Measurements from ENCODE around the gene PPP1R8.
"Not testable (repeated sequence)": the region's sequence is repeated elsewhere in the genome, so short reads cannot be mapped to it uniquely, and the experiment has no call there.

Gene PPP1R8

GRCh38 chr1:27816921-27817630, 13.5 kb upstream of the PPP1R8 start:
- H3K27me3 Mint-ChIP-seq, result no peaks in the 10 kb centered on the region
- ATAC-seq (ENCODE audit: low read depth) (no peak), DNase-seq (ENCODE audit: low spot score in 2 of 2) (no peak)
- no peaks in the 10 kb centered on the region for H3K9me3 Mint-ChIP-seq
- no peak overlapping the region for H3K27ac Mint-ChIP-seq
- peaks cover 27% of the 10 kb centered on the region for H3K36me3 Mint-ChIP-seq
- no peak overlapping the region for H3K4me3 Mint-ChIP-seq
- H3K4me1 Mint-ChIP-seq, result no peaks in the 10 kb centered on the region

DNA sequence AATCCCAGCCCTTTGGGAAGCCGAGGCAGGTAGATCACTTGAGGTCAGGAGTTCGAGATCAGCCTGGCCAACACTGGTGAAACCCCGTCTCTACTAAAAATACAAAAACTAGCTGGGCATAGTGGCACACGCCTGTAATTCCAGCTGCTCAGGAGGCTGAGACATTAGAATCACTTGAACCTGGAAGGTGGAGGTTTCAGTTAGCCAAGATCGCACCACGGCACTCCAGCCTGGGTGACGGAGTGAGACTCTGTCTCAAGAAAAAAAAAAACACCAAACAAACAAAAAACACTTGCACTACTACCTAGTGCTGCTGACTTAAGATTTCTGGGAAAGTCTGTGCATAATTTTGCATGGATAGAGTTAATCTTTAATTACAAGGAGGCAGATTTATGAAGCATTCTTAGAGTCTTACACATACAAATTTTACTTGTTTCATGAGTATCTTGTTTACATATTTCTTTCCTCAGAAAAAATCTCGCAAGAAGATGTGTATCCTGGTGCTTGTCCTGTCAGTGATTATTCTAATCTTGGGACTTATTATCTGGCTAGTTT, 8.7 kb upstream of the PPP1R8 start:
- DNase-seq (ENCODE audit: low spot score in 2 of 2) (no peak), ATAC-seq (ENCODE audit: low read depth) (no peak)
- Mint-ChIP-seq H3K9me3 (no peaks in the 10 kb centered on the region), H3K27me3 (no peaks in the 10 kb centered on the region), H3K36me3 (peaks cover 24% of the 10 kb centered on the region), H3K27ac (no peak overlapping the region), H3K4me1 (no peaks in the 10 kb centered on the region), H3K4me3 (no peak overlapping the region)

- no peak for DNase-seq (ENCODE audit: low spot score in 2 of 2)
- Mint-ChIP-seq H3K4me1 (no peaks in the 10 kb centered on the region), H3K27me3 (no peaks in the 10 kb centered on the region), H3K9me3 (no peaks in the 10 kb centered on the region), H3K4me3 (no peak overlapping the region), H3K36me3 (peaks cover 18% of the 10 kb centered on the region), H3K27ac (no peak overlapping the region)
- ATAC-seq (ENCODE audit: low read depth), result no peak
Measured at GRCh38 chr1:27823784-27824183, 6.8 kb upstream of the PPP1R8 start.

DNA sequence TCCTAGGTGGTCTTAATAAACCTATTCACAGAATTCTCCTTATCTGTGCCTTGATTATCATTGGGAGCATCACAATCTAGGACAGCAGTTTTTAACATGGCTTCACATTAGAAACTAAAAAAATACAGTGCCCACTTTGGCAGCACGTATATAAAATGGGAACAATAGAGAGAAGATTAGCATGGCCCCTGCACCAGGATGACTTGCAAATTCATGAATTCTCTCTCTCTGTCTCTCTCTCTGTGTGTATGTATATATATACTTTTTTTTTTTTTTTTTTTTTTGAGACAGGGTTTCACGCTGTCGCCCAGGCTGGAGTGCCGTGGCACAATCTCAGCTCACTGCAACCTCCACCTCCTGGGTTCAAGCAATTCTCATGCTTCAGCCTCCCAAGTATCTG, 6.2 kb upstream of the PPP1R8 start:
- ATAC-seq (ENCODE audit: low read depth) (no peak), DNase-seq (ENCODE audit: low spot score in 2 of 2) (no peak)
- Mint-ChIP-seq H3K4me3 (no peak overlapping the region), H3K27ac (no peak overlapping the region), H3K36me3 (peaks cover 15% of the 10 kb centered on the region), H3K27me3 (no peaks in the 10 kb centered on the region), H3K9me3 (no peaks in the 10 kb centered on the region), H3K4me1 (no peaks in the 10 kb centered on the region)

DNA sequence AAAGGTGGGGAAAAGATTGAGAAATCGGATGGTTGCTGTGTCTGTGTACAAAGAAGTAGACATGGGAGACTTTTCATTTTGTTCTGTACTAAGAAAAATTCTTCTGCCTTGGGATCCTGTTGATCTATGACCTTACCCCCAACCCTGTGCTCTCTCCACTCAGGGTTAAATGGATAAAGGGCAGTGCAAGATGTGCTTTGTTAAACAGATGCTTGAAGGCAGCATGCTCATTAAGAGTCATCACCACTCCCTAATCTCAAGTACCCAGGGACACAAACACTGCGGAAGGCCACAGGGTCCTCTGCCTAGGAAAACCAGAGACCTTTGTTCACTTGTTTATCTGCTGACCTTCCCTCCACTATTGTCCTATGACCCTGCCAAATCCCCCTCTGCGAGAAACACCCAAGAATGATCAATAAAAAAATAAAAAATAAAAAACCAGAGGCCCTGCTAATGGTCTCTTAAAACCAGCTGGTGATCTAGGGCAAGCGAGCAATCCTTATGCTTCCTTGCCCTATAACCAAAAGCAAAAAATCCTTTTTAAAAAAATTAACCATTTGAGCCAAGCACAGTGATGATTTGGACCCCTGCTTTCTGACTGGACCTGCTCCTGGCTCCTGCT, 1.1 kb upstream of the PPP1R8 start:
- peak overlapping the region; percentile 94 for H3K4me3 Mint-ChIP-seq
- H3K27me3 Mint-ChIP-seq; H3K9me3 Mint-ChIP-seq; H3K36me3 Mint-ChIP-seq; H3K4me1 Mint-ChIP-seq; DNase-seq (ENCODE audit: low spot score in 2 of 2); ATAC-seq (ENCODE audit: low read depth); H3K27ac Mint-ChIP-seq: not testable (repeated sequence)

- Mint-ChIP-seq H3K27ac (peak overlapping the region; percentile 92), H3K4me1 (peaks cover 13% of the 10 kb centered on the region), H3K4me3 (peak overlapping the region; percentile 94), H3K36me3 (peaks cover 3% of the 10 kb centered on the region), H3K27me3 (no peaks in the 10 kb centered on the region), H3K9me3 (no peaks in the 10 kb centered on the region)
- ATAC-seq (ENCODE audit: low read depth) (no peak), DNase-seq (ENCODE audit: low spot score in 2 of 2) (no peak)
Measured at GRCh38 chr1:27831568-27832410, 1.2 kb downstream of the PPP1R8 start.

GRCh38 chr1:27832762-27833161, 2.2 kb downstream of the PPP1R8 start:
- Mint-ChIP-seq H3K27me3 (no peaks in the 10 kb centered on the region), H3K4me3 (no peak overlapping the region), H3K4me1 (peaks cover 13% of the 10 kb centered on the region), H3K27ac (no peak overlapping the region), H3K36me3 (peaks cover 3% of the 10 kb centered on the region), H3K9me3 (no peaks in the 10 kb centered on the region)
- ATAC-seq (ENCODE audit: low read depth) (no peak), DNase-seq (ENCODE audit: low spot score in 2 of 2) (no peak)

DNA sequence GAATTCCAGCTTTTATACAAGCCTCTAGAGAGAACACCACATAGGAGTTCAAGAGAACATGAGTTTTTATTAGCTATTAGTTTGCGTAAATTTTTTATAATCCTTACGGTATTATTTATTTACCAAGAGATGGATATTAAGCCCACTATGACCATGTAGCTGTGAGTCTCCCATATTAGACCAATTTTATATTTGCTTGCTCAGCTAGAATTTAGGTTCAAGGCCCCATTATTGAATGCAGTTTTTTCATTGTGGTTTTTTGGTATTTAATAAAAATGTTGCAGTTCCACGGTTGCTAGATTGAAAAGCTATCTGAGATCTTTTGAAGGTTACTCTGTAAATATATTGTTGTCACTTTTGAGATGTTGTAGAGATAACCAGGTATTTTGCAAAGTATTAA, 2.9 kb downstream of the PPP1R8 start:
- Mint-ChIP-seq H3K27ac (no peak overlapping the region), H3K9me3 (no peaks in the 10 kb centered on the region), H3K36me3 (peaks cover 3% of the 10 kb centered on the region), H3K27me3 (no peaks in the 10 kb centered on the region), H3K4me3 (no peak overlapping the region), H3K4me1 (peaks cover 13% of the 10 kb centered on the region)
- DNase-seq (ENCODE audit: low spot score in 2 of 2) (no peak), ATAC-seq (ENCODE audit: low read depth) (no peak)

GRCh38 chr1:27835046-27835445, 4.5 kb downstream of the PPP1R8 start:
- H3K4me3 Mint-ChIP-seq, result no peak overlapping the region
- H3K27ac Mint-ChIP-seq, result no peak overlapping the region
- H3K9me3 Mint-ChIP-seq, result no peaks in the 10 kb centered on the region
- H3K36me3 Mint-ChIP-seq, result peaks cover 5% of the 10 kb centered on the region
- ATAC-seq (ENCODE audit: low read depth) (no peak), DNase-seq (ENCODE audit: low spot score in 2 of 2) (no peak)
- no peaks in the 10 kb centered on the region for H3K27me3 Mint-ChIP-seq
- H3K4me1 Mint-ChIP-seq, result peaks cover 13% of the 10 kb centered on the region

DNA sequence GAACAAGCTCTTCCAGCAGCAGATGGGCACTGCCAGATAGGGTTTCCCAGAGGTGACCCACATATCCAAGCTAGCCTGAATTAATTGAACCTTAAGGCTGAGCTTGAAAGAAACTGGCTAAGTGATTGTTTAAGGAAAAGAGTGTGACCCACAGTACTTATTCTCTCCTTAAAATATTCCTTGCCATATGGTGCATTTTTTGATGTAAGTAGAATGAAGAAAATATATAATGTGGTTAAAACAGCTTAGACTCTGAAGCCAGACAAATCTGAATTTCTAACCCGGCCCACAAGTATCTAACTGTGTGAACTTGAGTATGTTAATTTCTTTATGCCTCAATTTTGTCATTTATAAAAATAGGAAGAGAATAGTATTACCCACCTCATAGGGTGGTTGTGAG, 4.9 kb downstream of the PPP1R8 start:
- H3K4me1 Mint-ChIP-seq, result peaks cover 13% of the 10 kb centered on the region
- no peak for ATAC-seq (ENCODE audit: low read depth)
- no peaks in the 10 kb centered on the region for H3K27me3 Mint-ChIP-seq
- H3K27ac Mint-ChIP-seq, result no peak overlapping the region
- H3K4me3 Mint-ChIP-seq, result no peak overlapping the region
- peaks cover 5% of the 10 kb centered on the region for H3K36me3 Mint-ChIP-seq
- no peak for DNase-seq (ENCODE audit: low spot score in 2 of 2)
- H3K9me3 Mint-ChIP-seq, result no peaks in the 10 kb centered on the region

GRCh38 chr1:27849951-27850350, 19.4 kb downstream of the PPP1R8 start:
- Mint-ChIP-seq H3K27me3 (no peaks in the 10 kb centered on the region), H3K9me3 (no peaks in the 10 kb centered on the region), H3K4me3 (no peak overlapping the region), H3K27ac (no peak overlapping the region), H3K4me1 (no peaks in the 10 kb centered on the region), H3K36me3 (peaks cover 23% of the 10 kb centered on the region)
- ATAC-seq (ENCODE audit: low read depth) (no peak), DNase-seq (ENCODE audit: low spot score in 2 of 2) (no peak)

GRCh38 chr1:27855085-27855484, 24.5 kb downstream of the PPP1R8 start:
- Mint-ChIP-seq H3K4me3 (no peak overlapping the region), H3K27ac (no peak overlapping the region)
- no peak for ATAC-seq (ENCODE audit: low read depth)

DNA sequence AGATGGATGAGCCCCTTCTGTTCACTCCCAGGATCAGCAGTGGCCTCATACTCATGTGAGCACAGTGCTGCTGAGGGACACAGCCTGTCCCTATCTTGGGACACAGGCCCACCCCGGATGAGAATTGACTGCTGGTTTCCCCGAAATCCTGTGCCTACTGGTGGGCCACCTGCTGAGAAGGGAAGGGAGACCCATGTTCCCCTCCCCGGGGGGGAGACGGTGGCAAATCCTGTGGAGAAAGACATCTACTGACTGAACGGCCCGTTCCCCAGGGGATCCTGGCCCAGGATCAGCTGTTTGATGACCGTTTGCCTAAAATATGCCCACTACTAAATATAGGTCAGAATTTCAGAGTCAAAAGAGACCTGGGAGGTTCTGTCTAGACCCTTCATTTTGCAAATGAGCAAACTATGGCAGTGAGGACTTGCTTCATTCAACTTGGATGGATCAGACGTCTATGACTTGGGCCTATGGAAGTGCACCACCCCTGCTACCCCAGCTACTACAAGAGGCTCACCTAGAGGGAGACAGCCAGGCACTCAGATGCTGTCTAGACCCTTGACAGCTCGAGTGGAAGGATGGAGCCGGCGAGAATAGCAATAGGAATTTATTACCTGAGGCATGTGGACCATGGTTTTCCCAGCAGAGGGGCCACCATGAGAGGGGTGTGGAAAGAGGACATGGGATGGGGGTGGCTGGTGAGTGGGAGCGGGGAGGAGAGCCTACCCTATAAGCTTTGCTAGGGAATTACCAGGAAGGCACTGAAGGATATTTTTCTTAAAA, 26.2 kb downstream of the PPP1R8 start:
- DNase-seq (ENCODE audit: low spot score in 2 of 2), result no peak
- Mint-ChIP-seq H3K36me3 (no peaks in the 10 kb centered on the region), H3K4me1 (peaks cover 13% of the 10 kb centered on the region), H3K27me3 (no peaks in the 10 kb centered on the region), H3K4me3 (no peak overlapping the region), H3K9me3 (no peaks in the 10 kb centered on the region), H3K27ac (no peak overlapping the region)
- ATAC-seq (ENCODE audit: low read depth), result no peak

More at GRCh38 chr1:27855085-27855484, 24.5 kb downstream of the PPP1R8 start:
- no peak for DNase-seq (ENCODE audit: low spot score in 2 of 2)
- H3K27me3 Mint-ChIP-seq, result no peaks in the 10 kb centered on the region
- no peaks in the 10 kb centered on the region for H3K9me3 Mint-ChIP-seq
- peaks cover 8% of the 10 kb centered on the region for H3K36me3 Mint-ChIP-seq
- H3K4me1 Mint-ChIP-seq, result peaks cover 7% of the 10 kb centered on the region

Measured in memory B cell (primary cell).